Measurements from ENCODE around the gene SLC41A3.

The SLC41A3 gene

GRCh38 chr3:126051741-126052140, 32.2 kb downstream of the SLC41A3 start:
- peak; percentile 29 for DNase-seq (ENCODE audit: low read depth)
- no peak for TF ChIP-seq CTCF (conservative IDR thresholded peaks at IDR 0.05; ENCODE audit: control insufficient read depth, insufficient read depth, low read depth, low read length)

GRCh38 chr3:126051234-126051633, 32.7 kb downstream of the SLC41A3 start:
- no peak for DNase-seq (ENCODE audit: low read depth)

More at GRCh38 chr3:126051741-126052140, 32.2 kb downstream of the SLC41A3 start:
- no peak overlapping the region for H3K4me3 ChIP-seq (ENCODE audit: control insufficient read depth, low read depth, low read length)

GRCh38 chr3:126050626-126051025, 33.3 kb downstream of the SLC41A3 start:
- H3K4me3 ChIP-seq (ENCODE audit: control insufficient read depth, low read depth, low read length), result no peak overlapping the region
- no peak for TF ChIP-seq CTCF (conservative IDR thresholded peaks at IDR 0.05; ENCODE audit: control insufficient read depth, insufficient read depth, low read depth, low read length)
- DNase-seq (ENCODE audit: low read depth), result no peak

More at GRCh38 chr3:126051234-126051633, 32.7 kb downstream of the SLC41A3 start:
- H3K4me3 ChIP-seq (ENCODE audit: control insufficient read depth, low read depth, low read length), result no peak overlapping the region
- TF ChIP-seq CTCF (conservative IDR thresholded peaks at IDR 0.05; ENCODE audit: control insufficient read depth, insufficient read depth, low read depth, low read length), result no peak

- no peak for DNase-seq (ENCODE audit: low read depth)
- no peak for TF ChIP-seq CTCF (conservative IDR thresholded peaks at IDR 0.05; ENCODE audit: control insufficient read depth, insufficient read depth, low read depth, low read length)
- H3K4me3 ChIP-seq (ENCODE audit: control insufficient read depth, low read depth, low read length), result no peak overlapping the region
Measured at GRCh38 chr3:126050050-126050392, 33.9 kb downstream of the SLC41A3 start.

- no peak overlapping the region for H3K4me3 ChIP-seq (ENCODE audit: control insufficient read depth, low read depth, low read length)
- no peak for DNase-seq (ENCODE audit: low read depth)
- TF ChIP-seq CTCF (conservative IDR thresholded peaks at IDR 0.05; ENCODE audit: control insufficient read depth, insufficient read depth, low read depth, low read length), result no peak
Measured at GRCh38 chr3:126049289-126050049, 34.5 kb downstream of the SLC41A3 start.

- no peak for DNase-seq (ENCODE audit: low read depth)
- no peak for TF ChIP-seq CTCF (conservative IDR thresholded peaks at IDR 0.05; ENCODE audit: control insufficient read depth, insufficient read depth, low read depth, low read length)
Measured at GRCh38 chr3:126040386-126040785, 43.5 kb downstream of the SLC41A3 start.

More at GRCh38 chr3:126040386-126040785, 43.5 kb downstream of the SLC41A3 start:
- H3K4me3 ChIP-seq (ENCODE audit: control insufficient read depth, low read depth, low read length), result no peak overlapping the region

Measured in fibroblast of mammary gland (primary cell).